ENCODE data around the gene SLC35F4. TPM values are rescaled to one million over a fixed set of nuclear protein-coding genes. Genes with fewer than 3 reads are reported as not detected.
A peak's percentile ranks its signal among the peaks of the same experiment; 100 is the strongest.

Gene SLC35F4
- polyA plus RNA-seq, 1 donor from 2014 or later: 21.0 TPM

- Histone ChIP-seq H3K4me2 (ENCODE audit: low read length) (no peak overlapping the region), H3K9me2 (ENCODE audit: insufficient read depth, low read length) (no peaks in the 10 kb centered on the region), H3K9me3 (ENCODE audit: low read length) (no peaks in the 10 kb centered on the region), H3K9ac (ENCODE audit: low read length) (no peak overlapping the region), H4K20me1 (ENCODE audit: insufficient read depth) (no peaks in the 10 kb centered on the region), H3K27me3 (ENCODE audit: insufficient read depth, low read depth, low read length) (no peaks in the 10 kb centered on the region), H3K27ac (ENCODE audit: low read length) (no peak overlapping the region), H3K4me3 (ENCODE audit: low read length) (no peak overlapping the region), H2AFZ (ENCODE audit: low read depth, low read length) (no peak overlapping the region), H3F3A (ENCODE audit: insufficient read depth, low read length, poor library complexity, severe bottlenecking) (no peaks in the 10 kb centered on the region), H3K36me3 (ENCODE audit: insufficient read depth, low read length) (no peaks in the 10 kb centered on the region), H3K79me2 (replicated peaks; ENCODE audit: insufficient read depth, low read length) (no peaks in the 10 kb centered on the region)
- no peak for TF ChIP-seq POLR2AphosphoS5 (IDR thresholded peaks at IDR 0.05)
- no peak for TF ChIP-seq MXI1 (conservative IDR thresholded peaks at IDR 0.05; ENCODE audit: poor library complexity, severe bottlenecking)
- no peak for TF ChIP-seq SMC3 (conservative IDR thresholded peaks at IDR 0.05; ENCODE audit: poor library complexity)
- TF ChIP-seq EZH2 (IDR thresholded peaks at IDR 0.05; ENCODE audit: borderline replicate concordance, insufficient read depth, low read length, poor library complexity, severe bottlenecking): no peak
- no peak for TF ChIP-seq TAF1 (IDR thresholded peaks at IDR 0.05; ENCODE audit: low read depth)
- TF ChIP-seq CTCF (IDR thresholded peaks at IDR 0.05; ENCODE audit: poor library complexity, severe bottlenecking): no peak
Measured at GRCh38 chr14:57547131-57547530, 318.8 kb downstream of the SLC35F4 start.

- peak; percentile 76 for TF ChIP-seq CTCF (IDR thresholded peaks at IDR 0.05; ENCODE audit: poor library complexity, severe bottlenecking)
- no peak for TF ChIP-seq REST (IDR thresholded peaks at IDR 0.05; ENCODE audit: borderline replicate concordance)
- no peak for TF ChIP-seq MXI1 (conservative IDR thresholded peaks at IDR 0.05; ENCODE audit: poor library complexity, severe bottlenecking)
- peak; percentile 78 for TF ChIP-seq SMC3 (conservative IDR thresholded peaks at IDR 0.05; ENCODE audit: poor library complexity)
- TF ChIP-seq TAF1 (IDR thresholded peaks at IDR 0.05; ENCODE audit: low read depth): no peak
- TF ChIP-seq POLR2AphosphoS5 (IDR thresholded peaks at IDR 0.05): no peak
- TF ChIP-seq EP300 (conservative IDR thresholded peaks at IDR 0.05; ENCODE audit: poor library complexity, severe bottlenecking): peak; percentile 7
- TF ChIP-seq RAD21 (conservative IDR thresholded peaks at IDR 0.05): peak; percentile 81
- TF ChIP-seq EZH2 (IDR thresholded peaks at IDR 0.05; ENCODE audit: borderline replicate concordance, insufficient read depth, low read length, poor library complexity, severe bottlenecking): no peak
- no peak overlapping the region for H2AFZ ChIP-seq (ENCODE audit: low read depth, low read length)
Measured at GRCh38 chr14:57533214-57533613, 332.7 kb downstream of the SLC35F4 start.

More at GRCh38 chr14:57533214-57533613, 332.7 kb downstream of the SLC35F4 start:
- Histone ChIP-seq H3K9me3 (ENCODE audit: low read length) (no peaks in the 10 kb centered on the region), H3F3A (ENCODE audit: insufficient read depth, low read length, poor library complexity, severe bottlenecking) (no peaks in the 10 kb centered on the region), H3K9ac (ENCODE audit: low read length) (peak overlapping the region; percentile 35), H3K4me2 (ENCODE audit: low read length) (peak overlapping the region; percentile 19), H3K36me3 (ENCODE audit: insufficient read depth, low read length) (no peaks in the 10 kb centered on the region), H3K9me2 (ENCODE audit: insufficient read depth, low read length) (no peaks in the 10 kb centered on the region), H3K79me2 (replicated peaks; ENCODE audit: insufficient read depth, low read length) (no peaks in the 10 kb centered on the region), H3K27me3 (ENCODE audit: insufficient read depth, low read depth, low read length) (no peaks in the 10 kb centered on the region), H4K20me1 (ENCODE audit: insufficient read depth) (no peaks in the 10 kb centered on the region), H3K4me3 (ENCODE audit: low read length) (peak overlapping the region; percentile 24), H3K27ac (ENCODE audit: low read length) (peak overlapping the region; percentile 75)

Measured in neural cell (in vitro differentiated cells).